Nephron (organoid): ENCODE results near the gene HYAL4.
"Not testable (repeated sequence)": the region's sequence is repeated elsewhere in the genome, so short reads cannot be mapped to it uniquely, and the experiment has no call there.

Source experiments
- H3K27ac Mint-ChIP-seq, 3 experiments: 2 replicates each; pipeline ENCODE4 v1.8.0; 2020; ENCODE audit warnings: mixed read lengths in 3 of 3, mild to moderate bottlenecking in 2 of 3, moderate library complexity in 1 of 3
- H3K27me3 Mint-ChIP-seq: 2 replicates; pipeline ENCODE4 v1.8.0; 2021; ENCODE audit warnings: low read depth, mild to moderate bottlenecking, moderate library complexity, mixed read lengths
- H3K36me3 Mint-ChIP-seq: 2 replicates; pipeline ENCODE4 v1.8.0; 2020; ENCODE audit warnings: low read depth, mixed read lengths
- H3K4me1 Mint-ChIP-seq: 2 replicates; pipeline ENCODE4 v1.8.0; 2020; ENCODE audit warnings: mixed read lengths
- H3K4me3 Mint-ChIP-seq, 3 experiments: 2 replicates each; pipeline ENCODE4 v1.8.0; 2020; ENCODE audit warnings: mild to moderate bottlenecking in 3 of 3, mixed read lengths in 3 of 3, moderate library complexity in 2 of 3
- H3K9me3 Mint-ChIP-seq: 2 replicates; pipeline ENCODE4 v1.8.0; 2020; ENCODE audit warnings: mixed read lengths
- TF ChIP-seq, protein P1 (sequence below), 3 experiments: fragments of 200-600 bp; sonication (generic); IDR thresholded peaks; one replicate each; pipeline ENCODE4 v1.5.0; 2021; ENCODE audit warnings: antibody characterized with exemption in 3 of 3; ENCODE audit not compliant: unreplicated experiment in 3 of 3

The HYAL4 gene

DNA sequence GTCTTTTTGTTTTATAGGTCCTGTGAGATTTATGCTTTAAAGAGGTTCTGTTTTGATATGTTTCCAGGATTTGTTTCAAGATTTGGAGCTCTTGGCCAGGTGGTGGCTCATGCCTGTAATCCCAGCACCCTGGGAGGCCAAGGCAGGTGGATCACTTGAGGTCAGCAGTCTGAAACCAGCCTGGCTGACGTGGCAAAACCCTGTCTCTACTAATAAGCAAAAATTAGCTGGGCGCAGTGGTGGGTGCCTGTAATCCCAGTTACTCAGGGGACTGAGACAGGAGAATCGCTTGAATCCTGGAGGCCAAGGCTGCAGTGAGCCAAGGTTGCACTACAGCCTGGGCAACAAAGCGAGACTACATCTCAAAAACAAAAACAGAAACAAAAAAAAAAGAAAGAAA lies 8.3 kb upstream of the HYAL4 start:
- TF ChIP-seq, protein P1, sequence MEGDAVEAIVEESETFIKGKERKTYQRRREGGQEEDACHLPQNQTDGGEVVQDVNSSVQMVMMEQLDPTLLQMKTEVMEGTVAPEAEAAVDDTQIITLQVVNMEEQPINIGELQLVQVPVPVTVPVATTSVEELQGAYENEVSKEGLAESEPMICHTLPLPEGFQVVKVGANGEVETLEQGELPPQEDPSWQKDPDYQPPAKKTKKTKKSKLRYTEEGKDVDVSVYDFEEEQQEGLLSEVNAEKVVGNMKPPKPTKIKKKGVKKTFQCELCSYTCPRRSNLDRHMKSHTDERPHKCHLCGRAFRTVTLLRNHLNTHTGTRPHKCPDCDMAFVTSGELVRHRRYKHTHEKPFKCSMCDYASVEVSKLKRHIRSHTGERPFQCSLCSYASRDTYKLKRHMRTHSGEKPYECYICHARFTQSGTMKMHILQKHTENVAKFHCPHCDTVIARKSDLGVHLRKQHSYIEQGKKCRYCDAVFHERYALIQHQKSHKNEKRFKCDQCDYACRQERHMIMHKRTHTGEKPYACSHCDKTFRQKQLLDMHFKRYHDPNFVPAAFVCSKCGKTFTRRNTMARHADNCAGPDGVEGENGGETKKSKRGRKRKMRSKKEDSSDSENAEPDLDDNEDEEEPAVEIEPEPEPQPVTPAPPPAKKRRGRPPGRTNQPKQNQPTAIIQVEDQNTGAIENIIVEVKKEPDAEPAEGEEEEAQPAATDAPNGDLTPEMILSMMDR (IDR thresholded peaks at IDR 0.05; ENCODE audit: unreplicated experiment in 3 of 3), result no peak
- Mint-ChIP-seq H3K9me3 (peaks cover 9% of the 10 kb centered on the region), H3K27ac (no peak overlapping the region), H3K4me3 (no peak overlapping the region), H3K36me3 (no peaks in the 10 kb centered on the region), H3K4me1 (no peaks in the 10 kb centered on the region), H3K27me3 (peaks cover 2% of the 10 kb centered on the region)

DNA sequence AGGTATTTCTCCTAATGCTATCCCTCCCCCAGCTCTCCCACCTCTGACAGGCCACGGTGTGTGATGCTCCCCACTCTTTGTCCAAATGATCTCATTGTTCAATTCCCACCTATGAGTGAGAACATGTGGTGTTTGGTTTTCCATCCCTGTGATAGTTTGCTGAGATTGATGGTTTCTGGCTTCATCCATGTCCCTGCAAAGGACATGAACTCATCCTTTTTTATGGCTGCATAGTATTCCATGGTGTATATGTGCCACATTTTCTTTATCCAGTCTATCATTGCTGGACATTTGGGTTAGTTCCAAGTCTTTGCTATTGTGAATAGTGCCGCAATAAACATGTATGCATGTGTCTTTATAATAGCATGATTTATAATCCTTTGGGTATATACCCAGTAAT lies 5.9 kb upstream of the HYAL4 start:
- H3K4me1 Mint-ChIP-seq, H3K36me3 Mint-ChIP-seq, H3K4me3 Mint-ChIP-seq, H3K27ac Mint-ChIP-seq, H3K27me3 Mint-ChIP-seq: not testable (repeated sequence)
- peaks cover 18% of the 10 kb centered on the region for H3K9me3 Mint-ChIP-seq

DNA sequence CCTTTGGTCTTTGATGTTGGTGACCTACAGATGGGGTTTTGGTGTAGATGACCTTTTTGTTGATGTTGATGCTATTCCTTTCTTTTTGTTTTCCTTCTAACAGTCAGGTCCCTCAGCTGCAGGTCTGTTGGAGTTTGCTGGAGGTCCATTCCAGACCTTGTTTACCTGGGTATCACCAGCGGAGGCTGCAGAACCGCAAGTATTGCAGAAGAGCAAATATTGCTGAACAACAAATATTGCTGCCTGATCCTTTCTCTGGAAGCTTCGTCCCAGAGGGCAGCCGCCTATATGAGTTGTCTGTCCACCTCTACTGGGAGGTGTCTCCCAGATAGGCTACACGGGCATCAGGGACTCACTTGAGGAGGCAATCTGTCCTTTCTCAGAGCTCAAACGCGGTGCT lies 827 bp upstream of the HYAL4 start:
- Mint-ChIP-seq H3K9me3 (peaks cover 17% of the 10 kb centered on the region), H3K4me1 (peaks cover 12% of the 10 kb centered on the region)
- H3K27me3 Mint-ChIP-seq, H3K27ac Mint-ChIP-seq, H3K36me3 Mint-ChIP-seq, H3K4me3 Mint-ChIP-seq: not testable (repeated sequence)

DNA sequence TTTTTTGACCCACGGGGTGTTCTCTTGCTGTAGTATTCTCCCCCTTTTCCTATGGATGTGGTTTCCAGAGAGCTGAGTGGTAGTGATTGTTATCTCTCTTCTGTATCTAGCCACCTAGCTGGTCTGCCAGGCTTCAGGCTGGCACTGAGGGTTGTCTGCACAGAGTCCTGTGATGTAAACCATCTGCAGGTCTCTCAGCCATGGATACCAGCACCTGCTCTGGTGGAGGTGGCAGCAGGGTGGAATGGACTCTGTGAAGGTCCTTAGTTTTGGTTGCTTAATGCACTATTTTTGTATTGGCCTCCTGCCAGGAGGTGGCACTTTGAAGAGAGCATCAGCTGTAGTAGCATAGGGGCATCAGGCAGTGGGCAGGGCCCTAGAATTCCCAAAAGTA lies 851 bp downstream of the HYAL4 start:
- TF ChIP-seq, protein P1 (IDR thresholded peaks at IDR 0.05; ENCODE audit: unreplicated experiment in 3 of 3), result no peak
- peaks cover 15% of the 10 kb centered on the region for H3K9me3 Mint-ChIP-seq
- peaks cover 12% of the 10 kb centered on the region for H3K4me1 Mint-ChIP-seq
- H3K27me3 Mint-ChIP-seq, result no peaks in the 10 kb centered on the region
- no peaks in the 10 kb centered on the region for H3K36me3 Mint-ChIP-seq
- no peak overlapping the region for H3K27ac Mint-ChIP-seq
- H3K4me3 Mint-ChIP-seq, result no peak overlapping the region

DNA sequence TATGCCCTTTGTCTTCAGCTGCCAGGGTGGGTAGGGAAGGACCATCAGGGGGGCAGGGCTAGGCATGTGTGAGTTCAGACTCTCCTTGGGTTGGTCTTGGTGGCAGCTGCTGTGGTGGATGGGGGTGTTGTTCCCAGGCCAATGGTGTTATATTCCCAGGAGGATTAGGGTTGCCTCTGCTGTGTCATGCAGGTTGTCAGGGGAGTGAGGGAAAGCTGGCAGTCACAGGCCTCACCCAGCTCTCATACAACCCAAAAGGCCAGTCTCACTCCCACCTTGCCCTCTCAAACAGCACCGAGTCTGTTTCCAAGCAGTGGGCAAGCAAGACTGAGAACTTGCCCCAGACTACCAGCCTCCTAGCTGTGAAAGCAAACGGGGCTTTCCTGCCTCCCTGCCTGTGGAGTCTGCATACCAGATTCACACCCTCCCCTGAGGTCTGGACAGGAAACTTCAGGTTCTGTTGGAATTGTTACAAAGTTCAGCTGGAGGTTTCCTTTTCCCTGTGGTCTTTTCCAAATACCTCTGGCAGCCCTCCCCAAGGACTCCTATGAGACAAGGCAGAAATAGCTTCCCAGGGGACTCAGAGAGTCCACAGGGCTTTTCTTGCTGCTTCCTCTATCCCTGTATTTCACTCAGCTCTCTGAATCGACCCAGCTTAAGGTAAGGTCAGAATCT lies 1.4 kb downstream of the HYAL4 start:
- H3K9me3 Mint-ChIP-seq, result peaks cover 15% of the 10 kb centered on the region
- no peak overlapping the region for H3K4me3 Mint-ChIP-seq
- H3K27ac Mint-ChIP-seq, result no peak overlapping the region
- H3K27me3 Mint-ChIP-seq, result no peaks in the 10 kb centered on the region
- H3K4me1 Mint-ChIP-seq, result peaks cover 12% of the 10 kb centered on the region
- H3K36me3 Mint-ChIP-seq, result no peaks in the 10 kb centered on the region
- TF ChIP-seq, protein P1 (IDR thresholded peaks at IDR 0.05; ENCODE audit: unreplicated experiment in 3 of 3), result no peak

DNA sequence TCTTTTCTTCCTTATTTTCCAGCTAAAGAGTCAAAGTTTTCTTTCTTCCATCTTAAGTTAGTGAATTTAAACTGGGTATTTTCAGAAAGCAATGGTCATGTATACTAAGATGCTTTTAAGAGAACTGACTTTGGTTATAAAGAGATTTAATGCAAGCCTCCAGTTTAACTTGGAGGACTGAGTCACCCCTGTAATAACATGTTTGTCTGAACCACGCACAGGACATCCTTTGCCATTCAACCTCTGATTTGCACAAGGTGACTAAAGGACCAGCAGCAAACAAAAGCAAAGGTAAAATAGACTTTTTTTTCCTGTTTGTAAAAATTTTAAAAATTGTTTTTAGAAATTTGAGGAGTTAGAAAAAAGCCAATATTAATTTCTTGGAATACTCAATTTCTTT lies 2.9 kb downstream of the HYAL4 start:
- Mint-ChIP-seq H3K36me3 (no peaks in the 10 kb centered on the region), H3K27ac (no peak overlapping the region), H3K4me1 (peaks cover 12% of the 10 kb centered on the region)

DNA sequence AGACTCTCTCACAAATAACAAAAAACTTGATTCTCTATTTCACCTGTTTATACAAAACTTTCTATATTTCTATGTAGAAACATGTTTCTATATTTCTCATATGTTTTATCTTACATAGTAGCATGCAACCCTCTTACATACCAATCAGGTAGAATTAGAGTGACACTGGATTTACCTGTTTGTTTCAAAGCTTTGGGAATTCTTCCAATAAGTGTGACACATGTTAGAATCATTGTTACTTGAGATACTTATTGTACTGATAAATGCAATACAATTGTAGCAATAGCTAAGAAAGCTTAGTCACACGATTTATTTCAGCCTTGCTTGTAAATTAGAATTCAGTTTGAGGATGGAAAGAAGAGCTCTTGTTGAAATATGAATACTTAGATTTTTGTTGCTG lies 4.9 kb downstream of the HYAL4 start:
- H3K27ac Mint-ChIP-seq, result no peak overlapping the region
- H3K9me3 Mint-ChIP-seq, result peaks cover 17% of the 10 kb centered on the region
- H3K4me3 Mint-ChIP-seq, result no peak overlapping the region
- no peaks in the 10 kb centered on the region for H3K27me3 Mint-ChIP-seq
- TF ChIP-seq, protein P1 (IDR thresholded peaks at IDR 0.05; ENCODE audit: unreplicated experiment in 3 of 3), result no peak
- no peaks in the 10 kb centered on the region for H3K36me3 Mint-ChIP-seq
- H3K4me1 Mint-ChIP-seq, result peaks cover 12% of the 10 kb centered on the region

More for the DNA sequence above, 2.9 kb downstream of the HYAL4 start:
- H3K27me3 Mint-ChIP-seq, result no peaks in the 10 kb centered on the region
- TF ChIP-seq, protein P1 (IDR thresholded peaks at IDR 0.05; ENCODE audit: unreplicated experiment in 3 of 3), result no peak
- H3K4me3 Mint-ChIP-seq, result no peak overlapping the region
- H3K9me3 Mint-ChIP-seq, result peaks cover 11% of the 10 kb centered on the region

DNA sequence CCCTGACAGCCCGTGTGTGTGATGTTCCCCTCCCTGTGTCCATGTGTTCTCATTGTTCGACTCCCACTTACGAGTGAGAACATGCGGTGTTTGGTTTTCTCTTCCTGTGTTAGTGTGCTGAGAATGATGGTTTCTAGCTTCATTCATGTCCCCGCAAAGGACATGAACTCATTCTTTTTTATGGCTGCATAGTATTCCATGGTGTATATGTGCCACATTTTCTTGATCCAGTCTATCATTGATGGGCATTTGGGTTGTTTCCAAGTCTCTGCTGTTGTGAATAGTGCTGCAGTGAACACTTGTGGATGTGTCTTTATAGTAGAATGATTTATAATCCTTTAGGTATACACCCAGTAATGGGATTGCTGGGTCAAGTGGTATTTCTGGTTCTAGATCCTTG lies 6.4 kb downstream of the HYAL4 start:
- not testable (repeated sequence) for H3K4me1 Mint-ChIP-seq, H3K36me3 Mint-ChIP-seq, H3K27me3 Mint-ChIP-seq

DNA sequence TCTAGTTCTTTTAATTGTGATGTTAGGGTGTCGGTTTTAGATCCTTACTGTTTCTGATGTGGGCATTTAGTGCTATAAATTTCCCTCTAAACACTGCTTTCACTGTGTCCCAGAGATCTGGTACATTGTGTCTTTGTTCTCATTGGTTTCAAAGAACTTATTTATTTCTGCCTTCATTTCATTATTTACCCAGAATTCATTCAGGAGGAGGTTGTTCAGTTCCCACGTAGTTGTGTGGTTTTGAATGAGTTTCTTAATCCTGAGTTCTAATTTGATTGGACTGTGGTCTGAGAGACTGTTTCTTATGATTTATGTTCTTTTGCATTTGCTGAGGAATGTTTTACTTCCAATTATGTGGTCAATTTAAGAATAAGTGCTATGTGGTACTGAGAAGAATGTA lies 9.3 kb downstream of the HYAL4 start:
- not testable (repeated sequence) for H3K27me3 Mint-ChIP-seq, H3K36me3 Mint-ChIP-seq, H3K4me1 Mint-ChIP-seq, H3K4me3 Mint-ChIP-seq, H3K27ac Mint-ChIP-seq
- peaks cover 28% of the 10 kb centered on the region for H3K9me3 Mint-ChIP-seq

More for the DNA sequence above, 6.4 kb downstream of the HYAL4 start:
- H3K27ac Mint-ChIP-seq, H3K4me3 Mint-ChIP-seq: not testable (repeated sequence)
- peaks cover 27% of the 10 kb centered on the region for H3K9me3 Mint-ChIP-seq

DNA sequence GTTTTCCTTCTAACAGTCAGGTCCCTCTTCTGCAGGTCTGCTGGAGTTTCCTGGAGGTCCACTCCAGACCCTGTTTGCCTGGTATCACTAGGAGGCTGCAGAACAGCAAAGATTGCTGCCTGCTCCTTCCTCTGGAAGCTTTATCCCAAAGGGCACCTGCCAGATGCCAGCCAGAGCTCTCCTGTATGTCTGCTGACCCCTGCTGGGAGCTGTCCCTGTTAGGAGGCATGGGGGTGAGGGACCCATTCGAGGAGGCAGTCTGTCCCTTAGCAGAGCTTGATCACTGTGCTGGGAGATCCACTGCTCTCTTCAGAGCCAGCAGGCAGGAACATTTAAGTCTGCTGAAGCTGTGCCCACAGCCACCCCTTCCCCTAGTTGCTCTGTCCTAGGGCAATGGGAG lies 11.5 kb downstream of the HYAL4 start:
- H3K27me3 Mint-ChIP-seq, H3K36me3 Mint-ChIP-seq, H3K4me3 Mint-ChIP-seq, H3K4me1 Mint-ChIP-seq, H3K27ac Mint-ChIP-seq: not testable (repeated sequence)
- H3K9me3 Mint-ChIP-seq, result peaks cover 24% of the 10 kb centered on the region
